GM19438 (cell line): ENCODE data around the gene LSS.
"Not testable (repeated sequence)": the region's sequence is repeated elsewhere in the genome, so short reads cannot be mapped to it uniquely, and the experiment has no call there.

ENCODE experiments used
- ATAC-seq: cut with Tn5 transposase; IDR thresholded peaks from one replicate; pipeline ENCODE4 v1.9.1; 2021; ENCODE audit warnings: low read depth; ENCODE audit not compliant: unreplicated experiment

Gene LSS

DNA sequence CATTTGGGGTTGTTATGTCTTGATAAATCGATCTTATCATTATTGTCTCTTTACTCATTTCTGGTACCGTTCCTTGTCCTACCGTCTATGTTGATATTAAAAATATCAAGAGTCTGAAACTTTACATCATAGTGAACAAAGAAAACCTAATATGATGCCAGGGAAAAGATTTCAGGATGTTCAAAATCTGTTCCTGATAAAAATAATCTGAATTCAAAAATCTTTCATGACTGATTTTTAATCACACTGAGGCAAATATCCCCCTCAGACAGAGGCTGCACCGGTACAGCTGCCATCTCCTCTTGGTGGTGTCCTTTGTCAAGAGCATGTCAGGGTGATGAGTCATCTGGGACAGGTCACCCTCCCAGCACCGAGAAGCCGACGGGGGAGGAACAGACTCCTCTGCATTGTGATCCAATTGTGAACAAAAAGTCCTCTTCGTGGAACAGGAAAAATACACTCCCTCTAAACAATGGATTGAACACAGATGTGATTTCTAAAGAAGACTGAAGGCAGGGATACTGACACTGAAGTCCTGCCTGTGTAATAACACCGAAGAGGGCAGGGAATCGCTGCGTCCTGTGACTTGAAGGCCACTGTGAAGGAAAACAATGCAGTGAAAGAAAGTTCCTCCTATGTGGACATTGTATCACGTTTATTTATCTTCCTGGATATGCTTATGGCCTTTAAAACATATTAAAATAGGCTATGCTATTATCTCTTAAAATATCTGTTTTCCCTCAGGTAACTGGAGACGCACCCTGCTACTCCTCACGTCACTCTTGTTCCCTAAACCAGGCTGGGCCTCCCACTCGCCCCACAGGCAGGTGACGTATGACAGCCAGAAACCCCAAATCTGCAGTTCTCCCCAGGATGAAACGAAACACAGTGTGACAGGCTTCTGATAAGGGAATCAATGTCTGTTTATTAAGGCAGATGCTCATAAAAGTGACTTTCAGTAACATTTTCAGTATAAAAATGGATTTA, 40.1 kb downstream of the LSS start:
- ATAC-seq = no peak

- no peak for ATAC-seq
Measured at GRCh38 chr21:46187814-46188213, 40.8 kb downstream of the LSS start.

- no peak for ATAC-seq
Measured at GRCh38 chr21:46187261-46187660, 41.3 kb downstream of the LSS start.

DNA sequence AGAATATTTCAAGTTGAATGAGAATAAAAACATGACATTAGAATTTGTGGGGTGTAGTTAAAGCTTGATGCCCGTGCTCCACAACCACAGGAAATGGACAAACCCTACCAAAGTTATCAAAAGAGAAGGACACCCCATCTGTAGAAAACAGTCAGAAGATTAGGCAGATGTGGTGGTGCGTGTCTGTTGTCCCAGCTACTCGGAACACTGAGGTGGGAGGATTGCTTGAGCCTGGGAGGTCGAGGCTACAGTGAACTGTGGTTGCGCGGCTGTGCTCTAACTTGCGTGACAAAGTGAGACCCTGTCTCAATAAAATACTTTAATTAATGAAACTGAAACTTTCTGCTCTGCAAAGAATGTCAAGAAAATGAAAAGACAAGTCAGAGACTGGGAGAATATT, 42.9 kb downstream of the LSS start:
- no peak for ATAC-seq

DNA sequence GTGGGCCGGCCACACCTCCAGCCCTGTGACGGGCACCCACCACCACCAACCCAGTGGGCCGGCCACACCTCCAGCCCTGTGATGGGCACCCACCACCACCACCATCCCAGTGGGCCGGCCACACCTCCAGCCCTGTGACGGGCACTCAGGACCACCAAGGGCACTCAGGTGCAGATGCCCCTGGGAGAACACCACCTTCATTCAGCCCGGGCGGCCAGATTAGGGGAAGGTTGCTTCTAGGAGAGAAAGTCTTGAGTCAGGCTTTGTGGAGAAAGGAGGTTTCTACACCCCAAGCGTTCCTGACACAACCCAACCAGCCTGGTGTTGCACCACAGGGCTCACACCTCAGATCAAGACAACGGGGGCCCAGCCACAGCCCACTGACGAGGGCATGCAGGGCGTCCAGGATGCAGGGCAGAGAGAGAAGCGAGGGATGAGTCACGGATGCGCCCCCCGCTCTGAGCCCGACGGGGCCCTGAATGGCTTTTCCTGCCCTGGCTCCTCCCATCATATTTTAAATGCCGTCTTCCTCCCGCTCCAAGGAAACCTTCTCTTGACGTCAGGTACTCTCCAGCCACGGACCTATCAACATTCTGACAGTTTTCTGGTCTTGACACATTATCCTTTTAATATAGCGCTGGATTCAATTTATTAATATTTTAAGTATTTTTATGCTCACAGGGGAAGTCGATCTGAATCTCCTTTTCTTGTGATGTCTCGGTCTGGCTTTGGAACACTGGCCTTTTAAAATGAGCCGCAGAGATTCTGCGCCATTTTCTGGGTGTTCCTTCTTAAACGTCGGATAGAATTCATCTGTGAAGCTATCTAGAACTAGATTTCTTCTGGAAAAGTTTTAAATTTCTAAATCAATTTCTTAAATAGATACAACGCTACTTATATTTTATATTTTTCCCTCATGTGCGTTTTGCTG, 43.7 kb downstream of the LSS start:
- ATAC-seq = no peak

GRCh38 chr21:46183910-46184624, 44.5 kb downstream of the LSS start, which contains the start of gene SPATC1L:
Gene SPATC1L (minus strand): TSS chr21:46184459. CDS start chr21:46182816, 1,643 bp downstream.
- ATAC-seq = no peak

GRCh38 chr21:46183337-46183909, 45.2 kb downstream of the LSS start:
- not testable (repeated sequence) for ATAC-seq

DNA sequence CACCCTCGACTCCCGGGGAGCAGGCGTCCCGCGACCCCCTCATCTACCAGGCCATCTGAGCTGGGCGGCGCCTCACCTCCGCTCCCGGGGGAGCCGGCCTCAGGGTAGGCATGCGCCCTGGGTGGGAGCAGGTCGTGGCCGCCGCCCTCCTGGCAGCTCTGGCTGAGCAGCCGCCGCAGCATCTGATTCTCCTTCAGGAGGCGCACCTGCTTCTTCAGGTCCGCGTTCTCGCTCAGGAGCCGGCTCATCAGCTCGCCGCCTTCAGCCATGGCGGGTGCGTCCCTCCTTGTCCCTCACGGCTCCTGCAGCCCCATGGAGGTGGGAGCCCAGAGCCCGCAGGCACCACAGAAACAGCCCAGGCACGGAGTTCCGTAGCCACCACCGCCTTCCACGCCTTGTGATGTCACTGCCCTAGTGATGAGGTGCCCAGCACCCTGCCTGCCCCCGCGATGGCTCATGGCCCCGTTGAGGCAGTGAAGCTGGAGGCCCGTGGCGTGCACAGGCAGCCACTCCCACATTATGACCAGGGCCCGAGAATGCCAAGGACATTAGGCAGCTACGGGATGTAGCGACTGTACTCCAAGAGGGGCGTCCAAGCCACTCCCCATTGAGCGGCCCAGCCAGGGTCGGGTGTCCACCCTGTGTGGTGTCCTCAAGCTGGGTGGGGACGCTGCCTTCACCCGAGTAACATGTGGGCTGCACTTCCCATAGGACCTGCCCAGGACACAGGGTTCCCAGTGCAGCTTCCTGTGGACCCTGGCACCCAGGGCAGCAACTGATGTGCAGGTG, 45.8 kb downstream of the LSS start:
- no peak for ATAC-seq

DNA sequence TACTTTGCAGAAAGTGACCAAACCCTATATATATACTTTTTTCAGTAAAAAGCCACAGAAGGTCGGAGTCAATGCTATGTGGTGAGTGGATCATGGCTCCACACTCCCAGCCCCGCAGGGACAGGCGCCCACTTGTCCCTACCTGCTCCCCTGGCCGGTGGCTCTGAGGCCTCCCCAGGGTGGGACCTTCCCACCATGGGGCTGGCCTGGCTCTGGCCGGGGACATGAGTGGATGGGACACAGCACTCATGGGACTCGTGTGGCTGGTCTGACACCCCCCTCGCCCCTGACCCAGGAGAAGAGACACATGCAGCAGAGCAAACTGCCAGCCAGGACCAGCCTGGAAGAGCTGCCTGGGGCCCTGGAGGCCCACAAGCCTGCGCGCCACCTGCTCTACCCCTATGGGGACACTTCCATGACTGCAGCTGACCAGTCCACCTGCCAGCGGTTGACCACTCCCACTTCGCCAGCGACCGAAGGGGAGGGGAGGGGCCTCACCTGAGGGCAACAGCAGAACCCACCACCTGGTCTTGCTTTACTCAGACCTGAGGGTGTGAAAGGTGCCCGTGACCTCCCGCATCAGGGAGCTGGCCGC, 46.5 kb downstream of the LSS start:
- no peak for ATAC-seq

- ATAC-seq = no peak
Measured at GRCh38 chr21:46181436-46181835, 47.1 kb downstream of the LSS start.

GRCh38 chr21:46180778-46181391, 47.7 kb downstream of the LSS start:
- no peak for ATAC-seq

DNA sequence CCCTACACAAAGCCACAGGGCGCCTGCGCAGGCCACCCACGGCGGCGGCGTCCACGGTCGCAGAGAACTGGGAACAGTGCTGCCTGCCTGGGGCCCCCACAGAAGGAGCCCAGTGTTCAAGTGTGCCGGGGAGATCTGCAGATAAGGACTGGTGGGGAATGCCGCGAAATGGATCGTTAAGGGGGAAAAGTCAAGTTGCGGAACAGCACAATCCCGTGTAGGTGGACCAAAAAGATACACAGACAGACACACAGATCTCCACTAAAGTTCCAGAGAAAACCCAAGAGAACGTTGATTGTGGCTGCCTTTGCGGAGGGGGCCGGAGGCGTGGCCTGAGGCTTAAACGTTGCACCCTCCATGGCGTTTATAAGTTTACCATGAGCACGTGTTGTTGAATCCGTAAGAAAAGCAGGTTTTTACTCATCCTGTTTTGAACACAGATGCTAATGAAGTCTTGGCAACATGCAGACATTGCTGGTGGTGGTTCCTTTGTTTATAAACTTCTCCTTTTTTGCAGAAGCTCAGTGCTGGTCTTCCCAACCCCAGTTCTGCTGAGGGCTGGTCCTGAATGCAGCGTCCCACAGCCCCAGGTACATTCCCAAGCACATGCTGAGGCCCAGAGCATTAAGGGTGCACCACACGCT, 48.4 kb downstream of the LSS start:
- ATAC-seq = no peak

- ATAC-seq = no peak
Measured at GRCh38 chr21:46179708-46180078, 48.9 kb downstream of the LSS start.

- no peak for ATAC-seq
Measured at GRCh38 chr21:46178961-46179360, 49.6 kb downstream of the LSS start.

GRCh38 chr21:46176443-46177129, 52.0 kb downstream of the LSS start:
- ATAC-seq = not testable (repeated sequence)

- no peak for ATAC-seq
Measured at GRCh38 chr21:46173573-46173972, 55.0 kb downstream of the LSS start.

DNA sequence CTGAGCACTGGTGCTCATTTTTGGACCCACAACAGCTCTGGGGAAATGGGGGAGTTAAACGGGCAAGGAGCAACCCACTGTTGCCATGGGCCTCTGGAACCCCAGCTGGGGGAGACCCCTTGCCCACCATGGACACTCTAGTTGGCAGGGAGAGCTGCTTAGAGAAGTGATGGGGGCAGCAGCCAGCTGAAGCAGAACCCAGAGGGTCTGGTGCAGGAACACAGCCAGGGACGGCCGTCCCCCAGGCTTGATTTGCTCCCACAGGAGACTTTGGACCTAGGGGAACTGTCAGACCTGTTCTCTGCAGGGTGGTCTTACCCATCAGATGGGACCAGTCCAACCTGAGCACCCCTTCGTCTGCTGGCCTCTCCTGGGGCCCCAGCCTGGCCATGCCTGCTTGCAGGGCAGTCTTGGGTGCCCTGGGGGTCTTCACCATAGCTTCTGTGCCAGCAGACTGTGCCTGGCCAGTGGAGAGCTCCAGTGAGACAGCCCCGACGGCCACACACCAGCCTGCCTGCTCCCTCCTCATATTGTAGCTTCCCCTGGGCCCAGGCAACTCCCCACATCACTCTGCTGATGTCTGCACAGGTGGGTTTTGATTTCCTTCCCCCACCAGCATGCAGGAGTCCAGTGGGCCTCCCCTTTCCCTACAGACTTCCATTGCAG, 55.6 kb downstream of the LSS start:
- ATAC-seq = no peak
